Ishikawa (cell line): ENCODE results near the gene NAV2.

Experiments
- CEBPB ChIP-seq: IDR thresholded peaks from 2 replicates; pipeline ENCODE4 v1.6.1; 2012
- CREB1 ChIP-seq: IDR thresholded peaks from 2 replicates; pipeline ENCODE4 v1.6.1; 2012; ENCODE audit warnings: low read depth
- EGR1 ChIP-seq: IDR thresholded peaks from 2 replicates; pipeline ENCODE4 v1.6.1; 2012
- EP300 ChIP-seq: IDR thresholded peaks from 2 replicates; pipeline ENCODE4 v1.6.1; 2012; ENCODE audit warnings: borderline replicate concordance
- FOXM1 ChIP-seq: IDR thresholded peaks from 2 replicates; pipeline ENCODE4 v1.6.1; 2012; ENCODE audit warnings: low read depth, borderline replicate concordance
- MAX ChIP-seq: IDR thresholded peaks from 2 replicates; pipeline ENCODE4 v1.6.1; 2012
- NFIC ChIP-seq: IDR thresholded peaks from 2 replicates; pipeline ENCODE4 v1.6.1; 2012
- RAD21 ChIP-seq: IDR thresholded peaks from 2 replicates; pipeline ENCODE4 v1.6.1; 2012; ENCODE audit warnings: low read depth
- TAF1 ChIP-seq: IDR thresholded peaks from 2 replicates; pipeline ENCODE4 v1.6.1; 2012; ENCODE audit warnings: low read depth, mild to moderate bottlenecking
- TCF12 ChIP-seq: IDR thresholded peaks from 2 replicates; pipeline ENCODE4 v1.6.1; 2012; ENCODE audit warnings: low read depth
- TEAD4 ChIP-seq: IDR thresholded peaks from 2 replicates; pipeline ENCODE4 v1.6.1; 2012
- USF1 ChIP-seq: IDR thresholded peaks from 2 replicates; pipeline ENCODE4 v1.6.1; 2012
- YY1 ChIP-seq: IDR thresholded peaks from 2 replicates; pipeline ENCODE4 v1.6.1; 2012; ENCODE audit warnings: low read depth
- ZBTB7A ChIP-seq: IDR thresholded peaks from 2 replicates; pipeline ENCODE4 v1.6.1; 2012; ENCODE audit warnings: low read depth
- TF ChIP-seq, protein P1 (sequence below): IDR thresholded peaks from 2 replicates; pipeline ENCODE4 v1.6.1; 2012; ENCODE audit warnings: low read depth, mild to moderate bottlenecking

Gene NAV2

DNA sequence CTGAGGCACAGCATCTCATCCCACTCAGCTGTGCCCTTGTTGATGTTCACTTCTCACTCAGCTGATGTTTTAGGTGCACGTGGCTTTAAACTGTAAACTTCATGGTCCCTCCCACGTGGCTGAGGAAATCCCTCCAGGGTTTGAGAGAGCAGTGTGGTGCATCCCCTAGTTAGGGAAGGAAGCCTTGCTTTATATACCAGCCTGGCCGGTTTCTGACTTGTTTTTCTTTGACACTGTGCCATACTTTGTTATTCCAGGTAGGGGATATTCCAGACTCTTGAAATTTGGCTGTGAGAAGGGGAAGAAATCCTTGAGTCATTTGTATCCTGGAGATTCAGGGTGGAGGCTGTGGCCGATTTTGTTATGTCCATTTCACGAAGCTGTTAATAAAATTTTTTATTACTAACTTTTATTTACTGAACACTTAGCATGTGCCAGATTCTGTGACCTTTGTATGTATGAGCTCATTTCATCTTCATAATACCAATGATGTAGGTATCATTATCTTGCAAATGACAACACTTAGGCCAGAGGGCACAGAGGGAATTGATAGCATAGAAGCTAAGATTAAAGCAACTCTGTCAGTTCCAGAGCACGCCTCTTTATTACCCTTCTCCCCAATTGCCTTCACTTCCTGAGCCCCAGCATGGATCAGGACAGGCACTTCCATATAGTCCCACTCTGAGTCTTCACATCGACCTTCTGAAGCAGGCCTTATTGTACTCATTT lies 116.6 kb downstream of the NAV2 start:
- no peak for TF ChIP-seq TAF1
- no peak for TF ChIP-seq RAD21
- no peak for TF ChIP-seq ZBTB7A
- no peak for TF ChIP-seq TCF12
- TF ChIP-seq YY1 = no peak
- no peak for TF ChIP-seq CREB1
- TF ChIP-seq USF1 = no peak
- TF ChIP-seq NFIC = no peak
- no peak for TF ChIP-seq EP300
- TF ChIP-seq EGR1 = no peak
- TF ChIP-seq MAX = no peak
- no peak for TF ChIP-seq TEAD4
- TF ChIP-seq FOXM1 = no peak
- no peak for TF ChIP-seq CEBPB
- TF ChIP-seq, protein P1, sequence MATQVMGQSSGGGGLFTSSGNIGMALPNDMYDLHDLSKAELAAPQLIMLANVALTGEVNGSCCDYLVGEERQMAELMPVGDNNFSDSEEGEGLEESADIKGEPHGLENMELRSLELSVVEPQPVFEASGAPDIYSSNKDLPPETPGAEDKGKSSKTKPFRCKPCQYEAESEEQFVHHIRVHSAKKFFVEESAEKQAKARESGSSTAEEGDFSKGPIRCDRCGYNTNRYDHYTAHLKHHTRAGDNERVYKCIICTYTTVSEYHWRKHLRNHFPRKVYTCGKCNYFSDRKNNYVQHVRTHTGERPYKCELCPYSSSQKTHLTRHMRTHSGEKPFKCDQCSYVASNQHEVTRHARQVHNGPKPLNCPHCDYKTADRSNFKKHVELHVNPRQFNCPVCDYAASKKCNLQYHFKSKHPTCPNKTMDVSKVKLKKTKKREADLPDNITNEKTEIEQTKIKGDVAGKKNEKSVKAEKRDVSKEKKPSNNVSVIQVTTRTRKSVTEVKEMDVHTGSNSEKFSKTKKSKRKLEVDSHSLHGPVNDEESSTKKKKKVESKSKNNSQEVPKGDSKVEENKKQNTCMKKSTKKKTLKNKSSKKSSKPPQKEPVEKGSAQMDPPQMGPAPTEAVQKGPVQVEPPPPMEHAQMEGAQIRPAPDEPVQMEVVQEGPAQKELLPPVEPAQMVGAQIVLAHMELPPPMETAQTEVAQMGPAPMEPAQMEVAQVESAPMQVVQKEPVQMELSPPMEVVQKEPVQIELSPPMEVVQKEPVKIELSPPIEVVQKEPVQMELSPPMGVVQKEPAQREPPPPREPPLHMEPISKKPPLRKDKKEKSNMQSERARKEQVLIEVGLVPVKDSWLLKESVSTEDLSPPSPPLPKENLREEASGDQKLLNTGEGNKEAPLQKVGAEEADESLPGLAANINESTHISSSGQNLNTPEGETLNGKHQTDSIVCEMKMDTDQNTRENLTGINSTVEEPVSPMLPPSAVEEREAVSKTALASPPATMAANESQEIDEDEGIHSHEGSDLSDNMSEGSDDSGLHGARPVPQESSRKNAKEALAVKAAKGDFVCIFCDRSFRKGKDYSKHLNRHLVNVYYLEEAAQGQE = no peak

GRCh38 chr11:19832086-19832750 lies 119.6 kb downstream of the NAV2 start:
- TF ChIP-seq RAD21 (no peak), CEBPB (no peak), NFIC (no peak), TCF12 (no peak), MAX (no peak), TAF1 (no peak), EP300 (no peak), ZBTB7A (no peak), FOXM1 (no peak)

- no peak for TF ChIP-seq YY1
- TF ChIP-seq MAX = no peak
- TF ChIP-seq TAF1 = no peak
- no peak for TF ChIP-seq FOXM1
- TF ChIP-seq TEAD4 = no peak
- no peak for TF ChIP-seq USF1
- no peak for TF ChIP-seq NFIC
- TF ChIP-seq TCF12 = no peak
- TF ChIP-seq, protein P1 = no peak
- no peak for TF ChIP-seq EGR1
- no peak for TF ChIP-seq CREB1
- TF ChIP-seq CEBPB = no peak
Observed at GRCh38 chr11:19832901-19833300, 120.3 kb downstream of the NAV2 start.

GRCh38 chr11:19834771-19835170 lies 122.1 kb downstream of the NAV2 start:
- TF ChIP-seq EGR1 = no peak
- TF ChIP-seq CREB1 = no peak
- TF ChIP-seq YY1 = no peak
- no peak for TF ChIP-seq NFIC
- no peak for TF ChIP-seq USF1

DNA sequence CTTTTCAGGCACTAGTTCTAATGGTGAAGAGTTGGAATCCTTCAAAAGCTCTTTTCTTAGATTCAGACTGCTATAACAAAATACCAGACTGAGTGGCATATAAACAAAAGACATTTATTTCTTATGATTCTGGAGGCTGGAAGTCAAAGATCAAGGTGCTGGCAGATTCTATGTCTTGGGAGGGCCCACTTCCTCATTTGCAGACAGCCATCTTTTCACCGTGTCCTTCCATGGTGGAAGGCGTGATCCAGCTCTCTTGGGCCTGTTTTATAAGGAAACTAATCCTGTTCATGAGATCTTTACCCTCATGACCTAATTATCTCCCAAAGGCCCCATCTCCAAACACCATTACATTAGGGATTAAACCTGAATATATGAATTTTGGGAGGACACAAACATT lies 124.0 kb downstream of the NAV2 start:
- TF ChIP-seq TCF12 = no peak
- TF ChIP-seq EP300 = no peak
- no peak for TF ChIP-seq USF1
- no peak for TF ChIP-seq YY1
- TF ChIP-seq, protein P1 = no peak
- no peak for TF ChIP-seq EGR1
- TF ChIP-seq CREB1 = no peak
- no peak for TF ChIP-seq RAD21
- TF ChIP-seq MAX = no peak
- TF ChIP-seq CEBPB = no peak
- TF ChIP-seq NFIC = no peak
- no peak for TF ChIP-seq FOXM1
- no peak for TF ChIP-seq ZBTB7A
- TF ChIP-seq TAF1 = no peak
- no peak for TF ChIP-seq TEAD4
